Adrenal gland (tissue), 5 donors: Measurements from ENCODE around the gene SMG9.

Source experiments
- POLR2A ChIP-seq, 2 donors: fragments of 450-650 bp; IDR thresholded peaks; one replicate each; pipeline ENCODE4 v1.6.1; 2017; ENCODE audit warnings: antibody characterized with exemption in 2 of 2, mild to moderate bottlenecking in 2 of 2, moderate library complexity in 1 of 2
- TF ChIP-seq, protein P1 (sequence below), 6 experiments: fragments of 450-650 bp in 4 of 6; fragments of 200-600 bp in 2 of 6; sonication (generic) in 1 of 6; IDR thresholded peaks; 1 replicate in 5 of 6; 2 replicates in 1 of 6; pipeline versions ENCODE4 v1.5.1 to v1.8.0; 2016 to 2021; ENCODE audit warnings: antibody characterized with exemption in 6 of 6, mild to moderate bottlenecking in 2 of 6, moderate library complexity in 1 of 6
- donor health status: DM: no; HTN: no; CAD: no.

GRCh38 chr19:43797118-43797517 is 42.4 kb upstream of the SMG9 start:
- TF ChIP-seq, protein P1, sequence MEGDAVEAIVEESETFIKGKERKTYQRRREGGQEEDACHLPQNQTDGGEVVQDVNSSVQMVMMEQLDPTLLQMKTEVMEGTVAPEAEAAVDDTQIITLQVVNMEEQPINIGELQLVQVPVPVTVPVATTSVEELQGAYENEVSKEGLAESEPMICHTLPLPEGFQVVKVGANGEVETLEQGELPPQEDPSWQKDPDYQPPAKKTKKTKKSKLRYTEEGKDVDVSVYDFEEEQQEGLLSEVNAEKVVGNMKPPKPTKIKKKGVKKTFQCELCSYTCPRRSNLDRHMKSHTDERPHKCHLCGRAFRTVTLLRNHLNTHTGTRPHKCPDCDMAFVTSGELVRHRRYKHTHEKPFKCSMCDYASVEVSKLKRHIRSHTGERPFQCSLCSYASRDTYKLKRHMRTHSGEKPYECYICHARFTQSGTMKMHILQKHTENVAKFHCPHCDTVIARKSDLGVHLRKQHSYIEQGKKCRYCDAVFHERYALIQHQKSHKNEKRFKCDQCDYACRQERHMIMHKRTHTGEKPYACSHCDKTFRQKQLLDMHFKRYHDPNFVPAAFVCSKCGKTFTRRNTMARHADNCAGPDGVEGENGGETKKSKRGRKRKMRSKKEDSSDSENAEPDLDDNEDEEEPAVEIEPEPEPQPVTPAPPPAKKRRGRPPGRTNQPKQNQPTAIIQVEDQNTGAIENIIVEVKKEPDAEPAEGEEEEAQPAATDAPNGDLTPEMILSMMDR (IDR thresholded peaks at IDR 0.05): no peak
- TF ChIP-seq POLR2A (IDR thresholded peaks at IDR 0.05): no peak
